Prostate gland (tissue), 2 donors: Measurements from ENCODE around the gene SLC35F2.

Experiments used
- POLR2AphosphoS5 ChIP-seq: sonication (generic); formaldehyde crosslinking; IDR thresholded peaks from one replicate; pipeline ENCODE4 v1.6.1; 2017; ENCODE audit warnings: antibody characterized with exemption
- TF ChIP-seq, protein P1 (sequence below), 4 experiments: fragments of 200-600 bp in 2 of 4; fragments of 450-650 bp in 2 of 4; sonication (generic) in 2 of 4; IDR thresholded peaks; 1 replicate in 3 of 4; 2 replicates in 1 of 4; pipeline ENCODE4 v1.5.1; 2016 to 2019; ENCODE audit warnings: antibody characterized with exemption in 4 of 4, mild to moderate bottlenecking in 2 of 4, moderate library complexity in 2 of 4

DNA sequence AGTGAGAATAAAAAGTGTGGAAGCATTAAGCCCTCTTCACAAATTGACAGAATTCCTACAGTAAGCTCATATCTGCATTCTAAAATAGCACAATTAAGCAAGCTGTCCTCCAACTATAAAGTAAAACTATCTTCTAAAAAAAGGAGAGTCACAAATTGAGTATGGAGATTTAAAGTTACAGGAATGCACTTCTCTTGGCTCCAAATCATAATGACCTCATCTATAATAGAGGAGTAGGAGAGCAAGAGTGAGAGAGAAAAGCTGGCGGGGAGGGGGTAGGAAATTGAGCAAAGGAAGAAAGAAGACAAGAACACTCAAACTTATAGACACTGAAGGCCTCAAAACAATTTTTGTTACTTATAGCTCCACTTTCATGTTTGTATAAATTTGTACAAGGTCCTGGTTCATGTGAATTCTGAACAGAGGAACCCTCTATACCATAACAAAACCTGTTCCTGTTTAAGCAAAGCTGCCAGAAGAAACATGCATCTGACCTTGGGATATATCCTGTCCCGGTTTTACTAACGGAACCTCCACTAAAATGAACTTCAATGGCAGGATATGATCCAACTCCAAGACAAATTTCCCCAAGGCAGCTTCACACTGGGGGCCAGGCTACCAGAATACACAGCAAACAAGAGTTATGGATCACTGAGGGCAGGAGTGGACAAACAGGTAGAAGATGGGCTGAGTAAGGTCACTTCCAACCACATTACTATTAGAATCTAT, 37.2 kb downstream of the SLC35F2 start:
- no peak for TF ChIP-seq POLR2AphosphoS5
- TF ChIP-seq, protein P1, sequence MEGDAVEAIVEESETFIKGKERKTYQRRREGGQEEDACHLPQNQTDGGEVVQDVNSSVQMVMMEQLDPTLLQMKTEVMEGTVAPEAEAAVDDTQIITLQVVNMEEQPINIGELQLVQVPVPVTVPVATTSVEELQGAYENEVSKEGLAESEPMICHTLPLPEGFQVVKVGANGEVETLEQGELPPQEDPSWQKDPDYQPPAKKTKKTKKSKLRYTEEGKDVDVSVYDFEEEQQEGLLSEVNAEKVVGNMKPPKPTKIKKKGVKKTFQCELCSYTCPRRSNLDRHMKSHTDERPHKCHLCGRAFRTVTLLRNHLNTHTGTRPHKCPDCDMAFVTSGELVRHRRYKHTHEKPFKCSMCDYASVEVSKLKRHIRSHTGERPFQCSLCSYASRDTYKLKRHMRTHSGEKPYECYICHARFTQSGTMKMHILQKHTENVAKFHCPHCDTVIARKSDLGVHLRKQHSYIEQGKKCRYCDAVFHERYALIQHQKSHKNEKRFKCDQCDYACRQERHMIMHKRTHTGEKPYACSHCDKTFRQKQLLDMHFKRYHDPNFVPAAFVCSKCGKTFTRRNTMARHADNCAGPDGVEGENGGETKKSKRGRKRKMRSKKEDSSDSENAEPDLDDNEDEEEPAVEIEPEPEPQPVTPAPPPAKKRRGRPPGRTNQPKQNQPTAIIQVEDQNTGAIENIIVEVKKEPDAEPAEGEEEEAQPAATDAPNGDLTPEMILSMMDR (IDR thresholded peaks at IDR 0.05): no peak
